ENCODE data around the gene RGS1.

Gene RGS1

GRCh38 chr1:192555399-192555798 is 20.2 kb upstream of the RGS1 start:
- H3K4me3 ChIP-seq (ENCODE audit: low read depth, low read length), result no peak overlapping the region

GRCh38 chr1:192557841-192558595 is 17.6 kb upstream of the RGS1 start:
- H3K4me3 ChIP-seq (ENCODE audit: low read depth, low read length), result no peak overlapping the region
- no peak for TF ChIP-seq CTCF (IDR thresholded peaks at IDR 0.05; ENCODE audit: borderline replicate concordance, insufficient read depth, low read depth, low read length)

More at GRCh38 chr1:192555399-192555798, 20.2 kb upstream of the RGS1 start:
- TF ChIP-seq CTCF (IDR thresholded peaks at IDR 0.05; ENCODE audit: borderline replicate concordance, insufficient read depth, low read depth, low read length), result no peak

- TF ChIP-seq CTCF (IDR thresholded peaks at IDR 0.05; ENCODE audit: borderline replicate concordance, insufficient read depth, low read depth, low read length), result no peak
- no peak overlapping the region for H3K4me3 ChIP-seq (ENCODE audit: low read depth, low read length)
Measured at GRCh38 chr1:192559115-192560006, 16.2 kb upstream of the RGS1 start.

- TF ChIP-seq CTCF (IDR thresholded peaks at IDR 0.05; ENCODE audit: borderline replicate concordance, insufficient read depth, low read depth, low read length), result no peak
Measured at GRCh38 chr1:192561301-192561700, 14.3 kb upstream of the RGS1 start.

GRCh38 chr1:192563129-192563528 is 12.4 kb upstream of the RGS1 start:
- TF ChIP-seq CTCF (IDR thresholded peaks at IDR 0.05; ENCODE audit: borderline replicate concordance, insufficient read depth, low read depth, low read length), result no peak
- no peak overlapping the region for H3K4me3 ChIP-seq (ENCODE audit: low read depth, low read length)

More at GRCh38 chr1:192561301-192561700, 14.3 kb upstream of the RGS1 start:
- H3K4me3 ChIP-seq (ENCODE audit: low read depth, low read length), result no peak overlapping the region

GRCh38 chr1:192564099-192564498 is 11.5 kb upstream of the RGS1 start:
- TF ChIP-seq CTCF (IDR thresholded peaks at IDR 0.05; ENCODE audit: borderline replicate concordance, insufficient read depth, low read depth, low read length), result no peak
- H3K4me3 ChIP-seq (ENCODE audit: low read depth, low read length), result no peak overlapping the region

Measured in GM12875 (cell line).